GM19452 (cell line): ENCODE data around the gene OR52E1.

Source experiments
- ATAC-seq: cut with Tn5 transposase; IDR thresholded peaks from one replicate; pipeline ENCODE4 v1.9.1; 2021; ENCODE audit not compliant: unreplicated experiment

The OR52E1 gene

DNA sequence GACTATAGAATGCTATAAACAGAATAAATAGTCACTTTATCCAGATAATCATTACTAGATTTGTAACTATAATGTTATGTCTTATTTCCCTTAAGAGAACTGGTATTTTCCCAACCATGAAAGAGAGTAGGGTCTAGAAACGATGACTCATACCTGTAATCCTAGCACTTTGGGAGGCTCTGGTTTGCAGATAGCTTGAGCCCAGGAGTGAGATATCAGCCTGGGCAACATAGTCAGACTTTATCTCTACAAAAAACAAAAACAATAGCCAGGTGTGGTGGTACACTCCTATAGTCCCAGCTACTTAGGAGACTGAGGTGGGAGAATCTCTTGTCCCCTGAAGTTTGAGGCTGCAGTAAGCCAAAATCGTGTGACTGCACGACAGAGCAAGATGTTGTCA, 37.9 kb downstream of the OR52E1 start:
- no peak for ATAC-seq

DNA sequence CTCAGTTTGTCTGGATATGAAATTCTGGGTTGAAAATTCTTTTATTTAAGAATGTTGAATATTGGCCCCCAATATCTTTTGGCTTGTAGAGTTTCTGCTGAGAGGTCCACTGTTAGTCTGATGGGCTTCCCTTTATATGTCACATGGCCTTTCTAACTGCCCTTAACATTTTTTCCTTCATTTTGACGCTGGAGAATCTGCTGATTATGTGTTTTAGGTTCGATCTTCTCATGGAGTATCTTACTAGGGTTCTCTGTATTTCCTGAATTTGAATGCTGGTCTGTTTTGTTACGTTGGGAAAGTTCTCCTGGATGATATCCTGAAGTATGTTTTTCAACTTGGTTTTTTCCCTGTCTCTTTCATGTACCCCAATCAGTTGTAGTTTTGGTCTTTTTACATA, 46.0 kb downstream of the OR52E1 start:
- ATAC-seq = no peak

DNA sequence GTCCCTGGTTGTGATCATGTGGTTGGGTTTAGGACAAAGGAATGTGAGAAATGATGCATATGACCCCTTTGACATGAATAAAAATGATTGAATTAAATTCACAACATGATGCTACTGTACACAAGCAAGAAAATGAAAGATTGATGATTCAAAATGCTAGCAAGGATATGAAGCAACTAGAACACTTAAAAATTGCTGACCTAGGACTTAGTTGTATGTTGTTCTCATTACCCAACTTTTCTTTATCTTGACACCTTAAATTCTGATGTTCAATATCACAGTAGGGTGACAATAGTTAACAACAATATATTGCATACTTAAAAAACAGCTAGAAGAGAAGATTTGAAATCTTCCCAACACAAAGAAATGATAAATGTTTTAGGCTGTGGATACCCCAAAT, 48.2 kb downstream of the OR52E1 start:
- no peak for ATAC-seq

DNA sequence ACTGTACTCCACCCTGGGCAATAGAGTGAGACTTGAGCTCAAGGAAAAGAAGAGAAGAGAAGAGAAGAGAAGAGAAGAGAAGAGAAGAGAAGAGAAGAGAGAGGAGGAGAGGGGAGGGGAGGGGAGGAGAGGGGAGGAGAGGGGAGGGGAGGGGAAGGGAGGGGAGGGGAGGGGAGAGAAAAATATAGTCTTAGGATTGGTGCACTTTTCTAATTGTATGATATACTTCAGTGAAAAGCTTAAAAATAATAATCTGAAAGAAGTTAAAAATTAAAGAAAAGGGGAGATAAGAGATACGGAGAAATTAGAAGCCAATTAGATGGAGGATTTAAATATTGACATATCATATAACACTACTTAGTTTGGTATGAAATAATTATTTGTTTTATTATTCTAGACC, 49.5 kb downstream of the OR52E1 start:
- no peak for ATAC-seq
